Mesenchymal stem cell (in vitro differentiated cells and primary cell): Measurements from ENCODE around the gene PRRX1.

Source experiments
- DNase-seq: peaks from one replicate; pipeline ENCODE4 v3.0.0-alpha.2; 2013
- H2AFZ ChIP-seq: one replicate; pipeline ENCODE4 v1.6.1; 2013; ENCODE audit warnings: low read depth, mild to moderate bottlenecking, control low read depth, inconsistent platforms, low read length, moderate library complexity
- H2AK5ac ChIP-seq: 2 replicates; pipeline ENCODE4 v1.6.1; 2013; ENCODE audit warnings: low read length, moderate library complexity, mild to moderate bottlenecking, inconsistent platforms; ENCODE audit not compliant: severe bottlenecking
- H2BK120ac ChIP-seq: one replicate; pipeline ENCODE4 v1.6.1; 2013; ENCODE audit warnings: low read depth, mild to moderate bottlenecking, inconsistent platforms, low read length, moderate library complexity
- H2BK12ac ChIP-seq, 2 experiments: one replicate each; pipeline ENCODE4 v1.6.1; 2013; ENCODE audit warnings: inconsistent platforms in 2 of 2, low read length in 2 of 2, mild to moderate bottlenecking in 2 of 2, moderate library complexity in 2 of 2, control low read depth in 1 of 2
- H2BK15ac ChIP-seq: one replicate; pipeline ENCODE4 v1.6.1; 2013; ENCODE audit warnings: mild to moderate bottlenecking, low read depth, inconsistent platforms; ENCODE audit not compliant: poor library complexity, severe bottlenecking
- H2BK5ac ChIP-seq: 2 replicates; pipeline ENCODE4 v1.6.1; 2013; ENCODE audit warnings: low read depth, mild to moderate bottlenecking, low read length, control low read depth, inconsistent platforms; ENCODE audit not compliant: poor library complexity, severe bottlenecking
- H3K14ac ChIP-seq, 2 experiments: one replicate each; pipeline ENCODE4 v1.6.1; 2013; ENCODE audit warnings: inconsistent platforms in 2 of 2, low read length in 2 of 2, control low read depth in 1 of 2, mild to moderate bottlenecking in 1 of 2, moderate library complexity in 1 of 2
- H3K18ac ChIP-seq, 2 experiments: one replicate each; pipeline ENCODE4 v1.6.1; 2013; ENCODE audit warnings: inconsistent platforms in 2 of 2, low read length in 2 of 2, control low read depth in 1 of 2, low read depth in 1 of 2, mild to moderate bottlenecking in 1 of 2
- H3K23ac ChIP-seq, 2 experiments: one replicate each; pipeline ENCODE4 v1.6.1; 2013; ENCODE audit warnings: inconsistent platforms in 2 of 2, low read length in 2 of 2, mild to moderate bottlenecking in 2 of 2, moderate library complexity in 2 of 2, control low read depth in 1 of 2
- H3K27ac ChIP-seq: 2 replicates; pipeline ENCODE4 v1.5.1; 2013; ENCODE audit warnings: mild to moderate bottlenecking, moderate library complexity, low read length, control low read depth, inconsistent platforms; ENCODE audit not compliant: poor library complexity, severe bottlenecking
- H3K27me3 ChIP-seq, 2 experiments: 2 replicates each; pipeline versions ENCODE4 v1.6.1 to v1.7.0; 2013; ENCODE audit warnings: low read length in 2 of 2, mild to moderate bottlenecking in 2 of 2, moderate library complexity in 2 of 2, control low read depth in 1 of 2, inconsistent platforms in 1 of 2; ENCODE audit not compliant: control insufficient read depth in 1 of 2, insufficient read depth in 1 of 2
- H3K36me3 ChIP-seq, 2 experiments: 2 replicates each; pipeline versions ENCODE4 v1.6.1 to v1.7.0; 2013; ENCODE audit warnings: low read length in 2 of 2, control low read depth in 1 of 2, inconsistent platforms in 1 of 2, low read depth in 1 of 2, mild to moderate bottlenecking in 1 of 2; ENCODE audit not compliant: insufficient read depth in 2 of 2, control insufficient read depth in 1 of 2
- H3K4ac ChIP-seq, 2 experiments: one replicate each; pipeline ENCODE4 v1.6.1; 2013; ENCODE audit warnings: inconsistent platforms in 2 of 2, low read length in 2 of 2, mild to moderate bottlenecking in 2 of 2, moderate library complexity in 2 of 2, control low read depth in 1 of 2, low read depth in 1 of 2
- H3K4me1 ChIP-seq: 2 replicates; pipeline ENCODE4 v1.6.1; 2013; ENCODE audit warnings: low read depth, low read length, control low read depth; ENCODE audit not compliant: control insufficient read depth, insufficient read depth
- H3K4me2 ChIP-seq: 2 replicates; pipeline ENCODE4 v1.6.1; 2013; ENCODE audit warnings: low read length, mild to moderate bottlenecking, inconsistent platforms; ENCODE audit not compliant: poor library complexity, severe bottlenecking
- H3K4me3 ChIP-seq, 2 experiments: 2 replicates each; pipeline versions ENCODE4 v1.5.1 to v1.7.0; 2013; ENCODE audit warnings: low read length in 2 of 2, mild to moderate bottlenecking in 2 of 2, control low read depth in 1 of 2, low read depth in 1 of 2; ENCODE audit not compliant: insufficient read depth in 1 of 2
- H3K79me1 ChIP-seq: replicated peaks from 2 replicates; pipeline ENCODE4 v1.6.1; 2013; ENCODE audit warnings: mild to moderate bottlenecking, control low read depth, low read length, inconsistent platforms; ENCODE audit not compliant: poor library complexity, severe bottlenecking
- H3K9ac ChIP-seq: 2 replicates; pipeline ENCODE4 v1.7.0; 2013; ENCODE audit warnings: mild to moderate bottlenecking, low read length, moderate library complexity
- H3K9me3 ChIP-seq: 2 replicates; pipeline ENCODE4 v1.7.0; 2013; ENCODE audit warnings: mild to moderate bottlenecking, low read length; ENCODE audit not compliant: control insufficient read depth
- H4K8ac ChIP-seq: one replicate; pipeline ENCODE4 v1.6.1; 2013; ENCODE audit warnings: inconsistent platforms, mild to moderate bottlenecking, low read length, moderate library complexity
- H4K91ac ChIP-seq: one replicate; pipeline ENCODE4 v1.6.1; 2013; ENCODE audit warnings: mild to moderate bottlenecking, low read length, inconsistent platforms
- WGBS: methylation state at CpG from one replicate; pipeline ENCODE4 v1.1.7; 2013; ENCODE audit warnings: mixed read lengths; 5-methylcytosine and 5-hydroxymethylcytosine counted together

PRRX1 gene

DNA sequence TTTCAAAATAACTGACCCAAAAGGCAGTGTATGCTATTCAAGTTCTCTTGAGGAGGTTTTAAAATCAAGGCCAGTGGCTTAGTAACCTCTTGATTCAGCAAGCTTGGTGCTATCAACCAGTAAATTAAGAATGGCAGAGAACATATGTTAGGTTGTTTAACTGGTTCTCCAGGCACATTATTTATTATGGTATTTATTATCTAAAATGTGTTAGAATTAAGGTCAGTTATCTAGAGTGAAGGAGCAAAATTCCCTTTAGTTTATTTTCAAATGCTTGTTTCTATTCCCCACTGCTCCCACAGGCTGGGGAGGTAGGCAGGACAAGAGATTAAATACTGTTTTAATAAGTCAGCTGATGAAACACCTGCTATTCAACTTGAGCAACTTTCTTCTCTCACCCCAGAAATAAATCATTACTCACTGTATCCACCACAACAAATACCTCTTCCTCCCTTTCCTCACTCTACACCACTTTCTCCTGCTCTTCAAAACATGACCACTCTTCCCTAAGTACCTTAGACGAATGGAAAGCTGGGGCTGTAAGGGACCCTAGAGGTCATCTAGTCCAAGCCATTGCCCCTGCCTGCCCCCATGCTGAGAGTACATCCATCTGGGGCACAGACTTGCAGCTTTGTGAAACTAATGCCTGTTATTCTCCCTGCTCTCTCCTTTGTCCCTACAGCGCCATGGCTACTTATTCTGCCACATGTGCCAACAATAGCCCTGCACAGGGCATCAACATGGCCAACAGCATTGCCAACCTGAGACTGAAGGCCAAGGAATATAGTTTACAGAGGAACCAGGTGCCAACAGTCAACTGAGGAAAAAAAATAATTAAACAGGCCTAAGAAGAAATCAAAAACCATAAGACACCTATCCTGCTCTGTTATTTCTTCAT is 71.7 kb downstream of the PRRX1 start:
- Histone ChIP-seq H2AFZ (no peak overlapping the region), H2BK5ac (no peak overlapping the region), H3K79me1 (no peaks in the 10 kb centered on the region), H3K4me3 (no peak overlapping the region), H3K9me3 (no peaks in the 10 kb centered on the region), H3K14ac (no peak overlapping the region), H3K4ac (no peak overlapping the region), H3K4me1 (peaks cover 2% of the 10 kb centered on the region), H3K27ac (no peak overlapping the region), H3K27me3 (no peaks in the 10 kb centered on the region), H3K18ac (no peak overlapping the region), H2AK5ac (no peak overlapping the region), H3K23ac (no peak overlapping the region), H4K91ac (no peak overlapping the region), H2BK12ac (no peak overlapping the region), H3K9ac (no peak overlapping the region), H3K36me3 (peaks cover 0 to 93% of the 10 kb centered on the region in 2 experiments), H2BK120ac (no peak overlapping the region), H3K4me2 (no peak overlapping the region), H4K8ac (no peak overlapping the region), H2BK15ac (no peak overlapping the region)
- 86% methylated on average over 2 of the region's 2 CpGs for WGBS
- DNase-seq = no peak

- no peak overlapping the region for H4K8ac ChIP-seq
- H3K23ac ChIP-seq = no peak overlapping the region
- no peaks in the 10 kb centered on the region for H3K27me3 ChIP-seq
- H2AFZ ChIP-seq = no peak overlapping the region
- H2BK120ac ChIP-seq = no peak overlapping the region
- no peak overlapping the region for H3K18ac ChIP-seq
- H3K14ac ChIP-seq = no peak overlapping the region
- H3K4me3 ChIP-seq = no peak overlapping the region
- H3K9ac ChIP-seq = no peak overlapping the region
- no peak overlapping the region for H3K4ac ChIP-seq
- H3K4me2 ChIP-seq = no peak overlapping the region
- peaks cover 0 to 51% of the 10 kb centered on the region in 2 experiments for H3K36me3 ChIP-seq
- no peak overlapping the region for H2BK5ac ChIP-seq
- no peak overlapping the region for H2BK12ac ChIP-seq
- no peaks in the 10 kb centered on the region for H3K9me3 ChIP-seq
- DNase-seq = no peak
- no peaks in the 10 kb centered on the region for H3K79me1 ChIP-seq
- H3K4me1 ChIP-seq = peaks cover 2% of the 10 kb centered on the region
- no peak overlapping the region for H4K91ac ChIP-seq
- H3K27ac ChIP-seq = no peak overlapping the region
- H2BK15ac ChIP-seq = no peak overlapping the region
- H2AK5ac ChIP-seq = no peak overlapping the region
- WGBS = 98% methylated on average over 1 of the region's 1 CpG
Observed at GRCh38 chr1:170739803-170740202, 75.9 kb downstream of the PRRX1 start.

DNA sequence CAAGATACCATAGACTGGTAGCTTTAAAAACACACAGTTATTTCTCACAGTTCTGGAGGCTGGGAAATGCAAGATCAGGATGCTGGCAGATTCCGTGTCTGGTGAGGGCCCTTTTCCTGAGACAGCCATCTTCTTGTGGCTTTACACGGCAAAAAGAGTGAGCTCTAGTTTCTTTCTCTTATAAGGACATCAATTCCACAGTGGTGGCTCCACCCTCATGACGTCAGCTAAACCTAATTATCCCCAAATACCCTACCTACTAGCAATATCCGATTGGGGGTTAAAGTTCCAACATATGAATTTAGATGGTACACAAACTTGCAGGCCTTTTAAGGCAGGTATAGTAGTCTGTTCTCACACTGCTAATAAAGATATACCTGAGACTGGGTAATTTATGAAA is 77.7 kb downstream of the PRRX1 start:
- H3K79me1 ChIP-seq = no peaks in the 10 kb centered on the region
- H3K4ac ChIP-seq = no peak overlapping the region
- H2BK12ac ChIP-seq = no peak overlapping the region
- WGBS = 100% methylated on average over 2 of the region's 4 CpGs
- H2BK15ac ChIP-seq = no peak overlapping the region
- peaks cover 0 to 33% of the 10 kb centered on the region in 2 experiments for H3K36me3 ChIP-seq
- H2AK5ac ChIP-seq = no peak overlapping the region
- H3K18ac ChIP-seq = no peak overlapping the region
- H4K8ac ChIP-seq = no peak overlapping the region
- DNase-seq = no peak
- H3K4me1 ChIP-seq = no peaks in the 10 kb centered on the region
- H3K4me2 ChIP-seq = no peak overlapping the region
- no peak overlapping the region for H3K14ac ChIP-seq
- H3K27me3 ChIP-seq = no peaks in the 10 kb centered on the region
- no peaks in the 10 kb centered on the region for H3K9me3 ChIP-seq
- H2BK120ac ChIP-seq = no peak overlapping the region
- no peak overlapping the region for H3K23ac ChIP-seq
- no peak overlapping the region for H4K91ac ChIP-seq
- H2AFZ ChIP-seq = no peak overlapping the region
- no peak overlapping the region for H3K9ac ChIP-seq
- H3K4me3 ChIP-seq = no peak overlapping the region
- H2BK5ac ChIP-seq = no peak overlapping the region
- H3K27ac ChIP-seq = no peak overlapping the region

DNA sequence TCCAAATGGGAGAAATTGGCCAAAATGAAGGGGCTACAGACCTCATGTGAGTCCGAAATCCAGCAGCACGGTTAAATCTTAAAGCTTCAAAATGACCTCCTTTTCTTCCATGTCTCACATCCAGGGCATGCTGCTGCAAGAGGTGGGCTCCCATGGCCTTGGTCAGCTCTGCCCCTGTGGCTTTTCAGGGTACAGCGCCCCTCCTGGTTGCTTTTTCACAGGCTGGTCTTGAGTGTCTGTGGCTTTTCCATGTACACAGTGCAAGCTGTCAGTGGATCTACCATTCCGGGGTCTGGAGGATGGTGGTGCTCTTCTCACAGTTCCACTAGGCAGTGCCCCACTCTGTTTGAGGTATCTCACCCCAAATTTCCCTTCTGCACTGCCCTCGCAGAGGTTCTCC is 78.7 kb downstream of the PRRX1 start:
- H3K4ac ChIP-seq = no peak overlapping the region
- no peaks in the 10 kb centered on the region for H3K27me3 ChIP-seq
- no peak overlapping the region for H3K4me3 ChIP-seq
- no peak overlapping the region for H2BK12ac ChIP-seq
- no peaks in the 10 kb centered on the region for H3K4me1 ChIP-seq
- WGBS = 87% methylated on average over 5 of the region's 5 CpGs
- no peak overlapping the region for H2BK5ac ChIP-seq
- no peaks in the 10 kb centered on the region for H3K9me3 ChIP-seq
- H2AFZ ChIP-seq = no peak overlapping the region
- H2BK15ac ChIP-seq = no peak overlapping the region
- H4K8ac ChIP-seq = no peak overlapping the region
- no peak overlapping the region for H2BK120ac ChIP-seq
- H3K14ac ChIP-seq = no peak overlapping the region
- H2AK5ac ChIP-seq = no peak overlapping the region
- no peaks in the 10 kb centered on the region for H3K79me1 ChIP-seq
- H4K91ac ChIP-seq = no peak overlapping the region
- H3K18ac ChIP-seq = no peak overlapping the region
- H3K27ac ChIP-seq = no peak overlapping the region
- H3K9ac ChIP-seq = no peak overlapping the region
- no peak overlapping the region for H3K23ac ChIP-seq
- DNase-seq = no peak
- peaks cover 0 to 24% of the 10 kb centered on the region in 2 experiments for H3K36me3 ChIP-seq
- no peak overlapping the region for H3K4me2 ChIP-seq
